Measurements from ENCODE around the gene ARHGAP42. TPM values are rescaled to one million over a fixed set of nuclear protein-coding genes. Genes with fewer than 3 reads are reported as not detected.

The ARHGAP42 gene
- total and polyA plus RNA-seq, 12 donors = 2.5 to 25.0 (median 11.5) TPM

GRCh38 chr11:100981196-100981824, 294.2 kb downstream of the ARHGAP42 start:
- H3K36me3 ChIP-seq (replicated peaks in 1 of 2) = peaks cover 0 to 7% of the 10 kb centered on the region in 2 donors
- TF ChIP-seq CTCF (IDR thresholded peaks at IDR 0.05) = no peak
- no peak for TF ChIP-seq POLR2A (IDR thresholded peaks at IDR 0.05)
- H3K27me3 ChIP-seq = no peaks in the 10 kb centered on the region
- DNase-seq = peak in 5 of 7 donors; percentile 17 to 34 (median 20)
- H3K4me3 ChIP-seq = no peak overlapping the region
- WGBS, 4 donors = 21 to 49% (median 38%) methylated on average over 1 of the region's 1 CpG
- no peaks in the 10 kb centered on the region for H3K9me3 ChIP-seq (replicated peaks in 1 of 3)
- peak overlapping the region in 1 of 5 donors; percentile 26 for H3K27ac ChIP-seq
- intact Hi-C loops (cut with DNase I) = no loop called here
- H3K4me1 ChIP-seq (replicated peaks in 1 of 2) = no peaks in the 10 kb centered on the region

DNA sequence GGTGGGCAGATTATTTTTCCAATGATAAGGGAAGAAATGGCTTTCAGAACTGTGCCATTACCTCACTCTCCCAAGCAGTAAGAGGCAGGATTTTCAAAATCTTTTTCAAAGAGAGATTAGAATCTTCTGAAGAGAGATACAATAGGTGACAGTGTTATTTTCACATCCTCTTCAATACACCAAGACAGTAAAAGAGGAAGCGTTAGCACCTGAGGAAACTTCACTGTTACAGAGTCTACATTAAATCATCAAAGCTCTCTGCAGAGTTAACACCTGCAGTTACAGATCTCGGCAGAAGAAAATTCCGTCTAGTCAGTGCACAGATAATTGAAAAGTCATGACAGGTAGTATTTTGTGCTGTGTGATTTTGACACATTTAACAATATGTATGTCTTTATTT, 297.6 kb downstream of the ARHGAP42 start:
- H3K27me3 ChIP-seq = no peaks in the 10 kb centered on the region
- no peak for DNase-seq
- no peak overlapping the region for H3K4me3 ChIP-seq
- 89 to 90% (median 89%) methylated on average over 3 of the region's 3 CpGs for WGBS, 4 donors
- no peaks in the 10 kb centered on the region for H3K36me3 ChIP-seq (replicated peaks in 1 of 2)
- H3K4me1 ChIP-seq (replicated peaks in 1 of 2) = no peaks in the 10 kb centered on the region
- TF ChIP-seq CTCF (IDR thresholded peaks at IDR 0.05) (no peak), POLR2A (IDR thresholded peaks at IDR 0.05) (no peak)
- no peak overlapping the region for H3K27ac ChIP-seq
- no peaks in the 10 kb centered on the region for H3K9me3 ChIP-seq (replicated peaks in 1 of 3)
- intact Hi-C loops (cut with DNase I) = no loop called here

- DNase-seq = no peak
- H3K4me1 ChIP-seq (replicated peaks in 1 of 2) = no peaks in the 10 kb centered on the region
- no peaks in the 10 kb centered on the region for H3K36me3 ChIP-seq (replicated peaks in 1 of 2)
- no peak for TF ChIP-seq CTCF (IDR thresholded peaks at IDR 0.05)
- TF ChIP-seq POLR2A (IDR thresholded peaks at IDR 0.05) = no peak
- intact Hi-C loops (cut with DNase I) = no loop called here
- H3K4me3 ChIP-seq = no peak overlapping the region
- H3K27me3 ChIP-seq = no peaks in the 10 kb centered on the region
- 88 to 100% (median 96%) methylated on average over 1 of the region's 1 CpG for WGBS, 4 donors
- no peak overlapping the region for H3K27ac ChIP-seq
- no peaks in the 10 kb centered on the region for H3K9me3 ChIP-seq (replicated peaks in 1 of 3)
Observed at GRCh38 chr11:100990931-100991330, 303.8 kb downstream of the ARHGAP42 start.

- WGBS, 4 donors = 77 to 82% (median 79%) methylated on average over 2 of the region's 2 CpGs
- Histone ChIP-seq H3K4me1 (replicated peaks in 1 of 2) (no peaks in the 10 kb centered on the region), H3K27ac (no peak overlapping the region), H3K9me3 (replicated peaks in 1 of 3) (no peaks in the 10 kb centered on the region), H3K36me3 (replicated peaks in 1 of 2) (no peaks in the 10 kb centered on the region), H3K27me3 (no peaks in the 10 kb centered on the region), H3K4me3 (no peak overlapping the region)
- DNase-seq = no peak
- TF ChIP-seq POLR2A (IDR thresholded peaks at IDR 0.05) = no peak
- no peak for TF ChIP-seq CTCF (IDR thresholded peaks at IDR 0.05)
- intact Hi-C loops (cut with DNase I) = no loop called here
Observed at GRCh38 chr11:100991541-100991940, 304.5 kb downstream of the ARHGAP42 start.

Data from adrenal gland (tissue), 12 donors.